Ovary (tissue), 9 donors: Measurements from ENCODE around the gene SNCAIP. TPM values are rescaled to one million over a fixed set of nuclear protein-coding genes. Genes with fewer than 3 reads are reported as not detected.
A peak's percentile ranks its signal among the peaks of the same experiment; 100 is the strongest.

Source experiments
- DNase-seq, 5 donors: peaks; one replicate each; pipeline ENCODE4 v3.0.0-alpha.2; 2019 to 2020
- H3K27ac ChIP-seq, 2 donors: fragments of 200-600 bp; one replicate each; pipeline versions ENCODE4 v1.5.1 to v1.8.0; 2019 to 2022
- H3K27me3 ChIP-seq: fragments of 200-600 bp; one replicate; pipeline ENCODE4 v1.8.0; 2022
- H3K36me3 ChIP-seq: fragments of 200-600 bp; sonication (generic); one replicate; pipeline ENCODE4 v1.5.1; 2019
- H3K4me1 ChIP-seq: one replicate; pipeline ENCODE4 v1.8.1; 2013; ENCODE audit warnings: mild to moderate bottlenecking, moderate library complexity; ENCODE audit not compliant: insufficient read depth
- H3K4me3 ChIP-seq: fragments of 200-600 bp; sonication (generic); one replicate; pipeline ENCODE4 v1.5.1; 2017
- H3K9me3 ChIP-seq, 2 donors: fragments of 200-600 bp in 1 of 2; sonication (generic) in 1 of 2; one replicate each; pipeline versions ENCODE4 v1.5.1 to v1.8.1; 2013 to 2019; ENCODE audit warnings: mild to moderate bottlenecking in 1 of 2, moderate library complexity in 1 of 2
- CTCF ChIP-seq, 3 donors: fragments of 450-650 bp in 2 of 3; fragments of 200-600 bp in 1 of 3; IDR thresholded peaks; one replicate each; pipeline versions ENCODE4 v1.5.1 to v1.8.0; 2016 to 2022; ENCODE audit warnings: antibody characterized with exemption in 3 of 3, mild to moderate bottlenecking in 1 of 3
- EP300 ChIP-seq: sonication (generic); formaldehyde crosslinking; IDR thresholded peaks from one replicate; pipeline ENCODE4 v1.6.1; 2017; ENCODE audit warnings: antibody characterized with exemption
- POLR2A ChIP-seq: fragments of 450-650 bp; IDR thresholded peaks from one replicate; pipeline ENCODE4 v1.6.1; 2017; ENCODE audit warnings: antibody characterized with exemption, mild to moderate bottlenecking, moderate library complexity
- WGBS, 3 donors: extraction: QIAGEN DNeasy Blood & Tissue Kit in 1 of 3; methylation state at CpG; one replicate each; pipeline versions ENCODE4 v1.1.5 to v1.1.7; 2013 to 2017; 5-methylcytosine and 5-hydroxymethylcytosine counted together
- intact Hi-C, 4 donors: fragments of 100-400 bp; cut with DNase I; formaldehyde crosslinking; loops; one replicate each; pipeline versions ENCODE4 v1.11.0 to v1.15.1; 2022 to 2023
- polyA plus RNA-seq, 2 donors: library from polyadenylated mRNA; stranded (reverse); fragments of 200-250 nt in 1 of 2; fragments of 350-450 nt in 1 of 2; fragmentation: Illumina TruSeq in 1 of 2; extraction: RNeasy Lipid Tissue Mini Kit (QIAGEN cat#74804) in 1 of 2; gene quantifications; one replicate each; pipeline ENCODE4 v1.2.3, GENCODE V29; 2013 to 2014
- total RNA-seq, 7 donors: library from RNA; depleted of rRNA in 2 of 7; stranded (reverse); fragments of >200 nt in 2 of 7; fragmentation: NEBNext Ultra II Directional in 3 of 7; extraction: Animal tissue kit (Norgen Biotek cat#: 25700) in 3 of 7; gene quantifications; one replicate each; pipeline versions ENCODE4 v1.1.0 to v1.2.4, GENCODE V29; 2016 to 2023
- donor health status: DM: no; HTN: no; CAD: no; lungs with moderate emphysema.
- donor health status: DM: no; HTN: no; CAD: no.
- donor health status: Bipolar disorder and iron deficiency.
- donor health status: DM: yes; HTN: yes; CAD: no.
- donor health status: DM: no; HTN: no; CAD: no.
- donor health status: DM: yes; HTN: yes; CAD: no.

Gene SNCAIP
- total and polyA plus RNA-seq, 9 donors, result 20.4 to 92.5 (median 46.9) TPM

- TF ChIP-seq CTCF (IDR thresholded peaks at IDR 0.05) (peak in 1 of 3 donors; percentile 12), EP300 (no peak), POLR2A (no peak)
- Histone ChIP-seq H3K27me3 (no peaks in the 10 kb centered on the region), H3K4me3 (no peak overlapping the region), H3K4me1 (peaks cover 5% of the 10 kb centered on the region), H3K9me3 (no peaks in the 10 kb centered on the region), H3K27ac (no peak overlapping the region), H3K36me3 (no peaks in the 10 kb centered on the region)
- intact Hi-C loops, result no loop called here
- DNase-seq, result no peak
- 93 to 96% (median 96%) methylated on average over 2 of the region's 2 CpGs for WGBS, 3 donors
These were observed 156.5 kb downstream of the SNCAIP start for GRCh38 chr5:122468351-122469116.

- H3K9me3 ChIP-seq, result no peaks in the 10 kb centered on the region
- no peak overlapping the region for H3K4me3 ChIP-seq
- intact Hi-C loops, result no loop called here
- WGBS, 3 donors, result 85 to 89% (median 86%) methylated on average over 5 of the region's 5 CpGs
- no peak overlapping the region for H3K27ac ChIP-seq
- H3K27me3 ChIP-seq, result no peaks in the 10 kb centered on the region
- no peak for TF ChIP-seq POLR2A
- no peak for TF ChIP-seq CTCF (IDR thresholded peaks at IDR 0.05)
- TF ChIP-seq EP300, result no peak
- peaks cover 5% of the 10 kb centered on the region for H3K4me1 ChIP-seq
- no peak for DNase-seq
- H3K36me3 ChIP-seq, result no peaks in the 10 kb centered on the region
These were observed 157.4 kb downstream of the SNCAIP start for GRCh38 chr5:122469384-122469919.

- no peaks in the 10 kb centered on the region for H3K36me3 ChIP-seq
- DNase-seq, result no peak
- TF ChIP-seq EP300 (no peak), CTCF (IDR thresholded peaks at IDR 0.05) (no peak), POLR2A (no peak)
- H3K9me3 ChIP-seq, result no peaks in the 10 kb centered on the region
- WGBS, 3 donors, result 73 to 75% (median 73%) methylated on average over 2 of the region's 2 CpGs
- H3K27me3 ChIP-seq, result no peaks in the 10 kb centered on the region
- H3K27ac ChIP-seq, result no peak overlapping the region
- no peak overlapping the region for H3K4me3 ChIP-seq
- intact Hi-C loops, result no loop called here
- H3K4me1 ChIP-seq, result peaks cover 5% of the 10 kb centered on the region
These were observed 158.3 kb downstream of the SNCAIP start for GRCh38 chr5:122470365-122470764.

GRCh38 chr5:122471031-122471751 lies 159.2 kb downstream of the SNCAIP start:
- intact Hi-C loops, result no loop called here
- Histone ChIP-seq H3K4me3 (no peak overlapping the region), H3K4me1 (peaks cover 5% of the 10 kb centered on the region), H3K27me3 (no peaks in the 10 kb centered on the region), H3K9me3 (no peaks in the 10 kb centered on the region), H3K27ac (no peak overlapping the region), H3K36me3 (no peaks in the 10 kb centered on the region)
- DNase-seq, result peak in 1 of 5 donors; percentile 17
- no peak for TF ChIP-seq EP300
- TF ChIP-seq CTCF (IDR thresholded peaks at IDR 0.05), result no peak
- TF ChIP-seq POLR2A, result no peak
- 49 to 57% (median 49%) methylated on average over 9 of the region's 9 CpGs for WGBS, 3 donors
